HEK293 (cell line): ENCODE data around the gene ETV7.

Source experiments
- CTCF ChIA-PET: fragments of 350-600 bp; formaldehyde crosslinking; extraction: SDS; loops from one replicate; lab custom pipeline; 2021; ENCODE audit warnings: antibody characterized with exemption; lab: Yijun Ruan, JAX
- POLR2A ChIA-PET: fragments of 300-600 bp; formaldehyde crosslinking; extraction: SDS; loops from one replicate; lab custom pipeline; 2020; ENCODE audit warnings: antibody characterized with exemption, inconsistent platforms; lab: Yijun Ruan, JAX
- H3K27ac ChIP-seq: fragments of 200-500 bp; sonication (Bioruptor generic); 2 replicates; pipeline ENCODE4 v1.5.1; 2014; ENCODE audit warnings: low read depth, low read length, control low read depth, inconsistent platforms; ENCODE audit errors: extremely low read depth
- H3K36me3 ChIP-seq, 2 experiments: fragments of 200-500 bp in 1 of 2; sonication (Bioruptor generic) in 1 of 2; 1 replicate in 1 of 2; 2 replicates in 1 of 2; pipeline ENCODE4 v1.5.1; 2014 to 2017; ENCODE audit warnings: inconsistent platforms in 2 of 2, low read length in 2 of 2; ENCODE audit not compliant: control insufficient read depth in 2 of 2, insufficient read depth in 1 of 2
- H3K4me1 ChIP-seq: fragments of 200-500 bp; sonication (Bioruptor generic); 2 replicates; pipeline ENCODE4 v1.5.1; 2014; ENCODE audit warnings: mild to moderate bottlenecking, low read length, inconsistent platforms; ENCODE audit not compliant: control insufficient read depth, insufficient read depth
- H3K4me3 ChIP-seq: 2 replicates; pipeline ENCODE4 v1.5.1; 2011; ENCODE audit warnings: low read depth, mild to moderate bottlenecking, control low read depth, low read length, moderate library complexity
- H3K9me3 ChIP-seq: fragments of 200-500 bp; sonication (Bioruptor generic); 2 replicates; pipeline ENCODE4 v1.5.1; 2014; ENCODE audit warnings: low read depth, low read length, inconsistent platforms; ENCODE audit not compliant: control insufficient read depth, insufficient read depth
- EGR2 ChIP-seq: fragments of 450-650 bp; formaldehyde crosslinking; IDR thresholded peaks from 2 replicates; pipeline ENCODE4 v1.5.1; 2016; ENCODE audit warnings: low read depth, missing biosample characterization, missing genetic modification characterization
- ZBTB8A ChIP-seq: fragments of 450-650 bp; formaldehyde crosslinking; IDR thresholded peaks from 2 replicates; pipeline ENCODE4 v1.5.1; 2016; ENCODE audit warnings: missing biosample characterization, missing genetic modification characterization
- ZFHX2 ChIP-seq: fragments of 450-650 bp; formaldehyde crosslinking; conservative IDR thresholded peaks from 2 replicates; pipeline ENCODE4 v1.5.1; 2016; ENCODE audit warnings: missing biosample characterization, missing genetic modification characterization
- ZFP37 ChIP-seq: fragments of 450-650 bp; formaldehyde crosslinking; IDR thresholded peaks from 2 replicates; pipeline ENCODE4 v1.5.1; 2016; ENCODE audit warnings: missing biosample characterization, missing genetic modification characterization
- ZNF114 ChIP-seq: fragments of 450-650 bp; formaldehyde crosslinking; IDR thresholded peaks from 2 replicates; pipeline ENCODE4 v1.5.0; 2017; ENCODE audit warnings: missing biosample characterization, missing genetic modification characterization
- ZNF132 ChIP-seq: fragments of 450-650 bp; formaldehyde crosslinking; IDR thresholded peaks from 2 replicates; pipeline ENCODE4 v1.5.1; 2017; ENCODE audit warnings: missing biosample characterization, missing genetic modification characterization, borderline replicate concordance
- ZNF223 ChIP-seq: fragments of 450-650 bp; formaldehyde crosslinking; IDR thresholded peaks from 2 replicates; pipeline ENCODE4 v1.5.1; 2016; ENCODE audit warnings: missing biosample characterization, missing genetic modification characterization
- ZNF248 ChIP-seq: fragments of 450-650 bp; formaldehyde crosslinking; IDR thresholded peaks from 2 replicates; pipeline ENCODE4 v1.5.1; 2017; ENCODE audit warnings: missing biosample characterization, missing genetic modification characterization
- ZNF280C ChIP-seq: fragments of 450-650 bp; formaldehyde crosslinking; IDR thresholded peaks from 2 replicates; pipeline ENCODE4 v1.5.1; 2016; ENCODE audit warnings: missing biosample characterization, missing genetic modification characterization
- ZNF366 ChIP-seq: fragments of 450-650 bp; formaldehyde crosslinking; conservative IDR thresholded peaks from 2 replicates; pipeline ENCODE4 v1.5.1; 2016; ENCODE audit warnings: missing biosample characterization, missing genetic modification characterization
- ZNF518A ChIP-seq: fragments of 450-650 bp; formaldehyde crosslinking; conservative IDR thresholded peaks from 2 replicates; pipeline ENCODE4 v1.5.1; 2016; ENCODE audit warnings: low read depth, missing biosample characterization, missing genetic modification characterization
- ZNF560 ChIP-seq: fragments of 450-650 bp; formaldehyde crosslinking; IDR thresholded peaks from 2 replicates; pipeline ENCODE4 v1.5.1; 2017; ENCODE audit warnings: missing biosample characterization, missing genetic modification characterization, borderline replicate concordance
- ZNF707 ChIP-seq: fragments of 450-650 bp; formaldehyde crosslinking; IDR thresholded peaks from 2 replicates; pipeline ENCODE4 v1.5.1; 2016; ENCODE audit warnings: missing biosample characterization, missing genetic modification characterization
- ZSCAN18 ChIP-seq: fragments of 450-650 bp; formaldehyde crosslinking; IDR thresholded peaks from 2 replicates; pipeline ENCODE4 v1.5.1; 2016; ENCODE audit warnings: missing biosample characterization, missing genetic modification characterization

ETV7 gene

GRCh38 chr6:36418558-36418957 is 31.1 kb upstream of the ETV7 start:
- CTCF ChIA-PET = interaction anchor here (1.9 kb wide), 1 partner anchor 9 kb away, joined by 4 read pairs; no protein-coding TSS in a partner anchor
- Histone ChIP-seq H3K4me1 (no peaks in the 10 kb centered on the region), H3K36me3 (no peaks in the 10 kb centered on the region), H3K27ac (no peak overlapping the region), H3K4me3 (no peak overlapping the region), H3K9me3 (no peaks in the 10 kb centered on the region)
- POLR2A ChIA-PET = no interaction called here
- TF ChIP-seq ZFHX2 (tag by site-specific recombination) = peak; percentile 48
- TF ChIP-seq ZNF114 (tag by site-specific recombination) = no peak
- TF ChIP-seq ZNF366 = 0 out of 2 replicates have a peak, but pooled peaks have one; percentile 16
- no peak for TF ChIP-seq ZNF280C (tag by site-specific recombination)
- TF ChIP-seq ZNF132 (tag by site-specific recombination) = no peak
- 0 out of 2 replicates have a peak, but pooled peaks have one; percentile 7 for TF ChIP-seq EGR2 (tag by site-specific recombination)

- no peak overlapping the region for H3K4me3 ChIP-seq
- H3K27ac ChIP-seq = no peak overlapping the region
- H3K9me3 ChIP-seq = no peaks in the 10 kb centered on the region
- ChIA-PET POLR2A (interaction anchor here (0.6 kb wide), 1 partner anchor 51 kb away, joined by 3 read pairs; no protein-coding TSS in a partner anchor), CTCF (interaction anchor here (0.6 to 2.1 kb wide), 2 partner anchors 9 to 45 kb away, joined by 3 to 5 read pairs; no protein-coding TSS in a partner anchor)
- H3K4me1 ChIP-seq = no peaks in the 10 kb centered on the region
- H3K36me3 ChIP-seq = no peaks in the 10 kb centered on the region
- TF ChIP-seq ZFP37 = no peak
- TF ChIP-seq ZNF223 = no peak
These were observed 27.0 kb upstream of the ETV7 start for GRCh38 chr6:36414481-36414880.

- Histone ChIP-seq H3K9me3 (no peaks in the 10 kb centered on the region), H3K27ac (no peak overlapping the region), H3K4me1 (no peaks in the 10 kb centered on the region), H3K4me3 (no peak overlapping the region), H3K36me3 (no peaks in the 10 kb centered on the region)
- POLR2A ChIA-PET = no interaction called here
- CTCF ChIA-PET = interaction anchor here (0.6 to 2.1 kb wide), 2 partner anchors 9 to 45 kb away, joined by 3 to 5 read pairs; no protein-coding TSS in a partner anchor
- TF ChIP-seq ZBTB8A (tag by site-specific recombination) = no peak
- no peak for TF ChIP-seq ZSCAN18 (tag by site-specific recombination)
- no peak for TF ChIP-seq ZNF518A (tag by site-specific recombination)
- no peak for TF ChIP-seq ZNF248 (tag by site-specific recombination)
- TF ChIP-seq ZNF560 = no peak
- TF ChIP-seq ZNF707 = no peak
These were observed 26.3 kb upstream of the ETV7 start for GRCh38 chr6:36413489-36414480.
